ENCODE measurements around the gene TTC21A.
"Not testable (repeated sequence)": the region's sequence is repeated elsewhere in the genome, so short reads cannot be mapped to it uniquely, and the experiment has no call there.

The TTC21A gene

GRCh38 chr3:39150803-39151631 lies 43.5 kb downstream of the TTC21A start:
- peak; percentile 89 for DNase-seq (ENCODE audit: low read depth)

- no peak for DNase-seq (ENCODE audit: low read depth)
These were observed 46.4 kb downstream of the TTC21A start for GRCh38 chr3:39153977-39154279.

DNA sequence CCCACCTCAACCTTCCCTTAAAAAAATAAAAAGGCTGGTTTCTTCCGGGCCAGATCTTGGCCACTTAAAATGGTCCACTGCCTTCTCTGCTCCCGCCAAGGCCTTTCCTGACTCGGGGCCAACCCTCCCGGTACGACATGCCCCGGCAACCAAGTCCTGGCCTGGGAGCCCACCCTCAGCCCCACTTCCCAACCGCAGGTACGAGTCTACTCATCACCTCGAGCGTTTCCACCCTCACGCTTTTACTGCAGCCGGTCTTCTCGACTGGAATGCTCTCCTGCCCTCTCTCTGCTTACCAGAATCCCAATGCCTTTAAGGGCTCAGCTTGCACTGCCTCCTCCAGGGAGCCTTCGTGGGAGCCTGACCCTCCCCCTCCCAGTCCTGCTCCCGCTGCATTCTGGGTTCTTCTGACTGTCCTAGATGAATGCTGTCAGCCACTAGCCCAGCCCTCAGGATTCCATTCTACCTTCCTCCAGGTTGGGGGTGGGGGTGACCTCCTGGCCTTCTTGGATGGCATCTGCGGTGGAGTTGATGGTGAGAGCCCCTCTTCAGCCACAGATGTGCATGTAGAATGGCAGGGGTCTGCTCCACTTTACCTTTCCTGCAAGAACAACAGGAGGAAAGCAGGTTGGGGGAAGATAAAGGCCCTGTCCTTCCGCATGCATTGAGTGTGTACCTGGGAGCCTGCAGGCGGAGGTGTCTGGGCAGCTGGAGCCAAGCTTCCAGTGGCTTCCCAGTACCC lies 47.0 kb downstream of the TTC21A start:
- no peak for DNase-seq (ENCODE audit: low read depth)

DNA sequence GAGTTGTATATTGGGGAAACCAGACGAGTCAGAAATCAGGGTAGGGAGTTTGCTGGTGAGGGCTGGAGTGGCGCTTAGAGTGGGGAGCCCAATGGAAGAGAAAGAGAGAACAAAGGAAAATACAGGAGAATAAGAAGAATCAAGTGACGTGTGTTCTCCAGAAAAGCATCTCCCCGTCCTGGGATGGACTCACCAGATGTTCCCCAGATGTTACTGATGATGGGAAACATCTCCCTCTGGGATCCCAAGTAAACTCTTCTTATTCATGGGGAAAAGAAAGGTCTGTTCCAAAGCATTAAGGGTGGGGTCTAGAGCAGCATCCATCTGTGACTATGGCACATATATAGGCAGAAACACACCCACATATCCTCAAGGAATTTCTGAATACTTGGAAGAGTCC lies 48.9 kb downstream of the TTC21A start:
- DNase-seq (ENCODE audit: low read depth), result no peak

GRCh38 chr3:39157359-39157758 lies 49.9 kb downstream of the TTC21A start:
- no peak for DNase-seq (ENCODE audit: low read depth)

GRCh38 chr3:39158148-39158715 lies 50.8 kb downstream of the TTC21A start:
- DNase-seq (ENCODE audit: low read depth), result no peak

DNA sequence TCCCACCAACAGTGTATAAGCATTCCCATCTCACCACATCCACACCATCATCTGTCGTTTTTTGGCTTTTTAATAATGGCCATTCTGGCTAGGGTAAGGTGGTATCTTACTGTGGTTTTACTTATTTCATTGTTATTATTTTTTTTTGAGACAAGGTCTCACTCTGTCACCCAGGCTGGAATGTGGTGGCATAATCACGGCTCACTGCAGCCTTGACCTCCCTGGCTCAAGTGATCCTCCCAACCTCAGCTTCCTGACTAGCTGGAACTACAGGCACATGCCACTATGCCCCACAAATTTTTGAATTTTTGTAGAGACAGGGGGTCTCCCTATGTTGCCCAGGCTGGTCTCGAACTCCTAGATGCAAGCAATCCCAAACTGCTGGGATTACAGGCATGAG lies 56.9 kb downstream of the TTC21A start:
- no peak for DNase-seq (ENCODE audit: low read depth)

DNA sequence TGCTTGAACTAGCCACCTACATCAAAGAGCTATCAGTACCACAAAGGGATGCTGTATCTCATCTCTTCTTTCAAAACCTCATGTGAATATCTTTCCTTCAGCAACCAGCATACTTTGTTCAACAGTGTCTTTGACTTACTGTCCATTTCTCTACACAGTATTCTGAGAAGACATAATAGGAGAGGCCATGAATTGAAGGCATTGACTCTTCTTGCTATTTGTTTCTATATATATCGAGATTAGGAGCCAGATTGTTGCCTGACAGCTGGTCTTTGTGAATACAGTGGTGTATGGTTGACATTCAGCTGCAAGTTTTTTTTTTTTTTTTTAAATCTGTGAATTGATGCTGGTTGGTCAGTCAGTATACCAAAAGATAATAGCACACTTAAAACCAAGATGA lies 58.0 kb downstream of the TTC21A start:
- no peak for DNase-seq (ENCODE audit: low read depth)

GRCh38 chr3:39166134-39166710 lies 58.7 kb downstream of the TTC21A start:
- peak; percentile 91 for DNase-seq (ENCODE audit: low read depth)

DNA sequence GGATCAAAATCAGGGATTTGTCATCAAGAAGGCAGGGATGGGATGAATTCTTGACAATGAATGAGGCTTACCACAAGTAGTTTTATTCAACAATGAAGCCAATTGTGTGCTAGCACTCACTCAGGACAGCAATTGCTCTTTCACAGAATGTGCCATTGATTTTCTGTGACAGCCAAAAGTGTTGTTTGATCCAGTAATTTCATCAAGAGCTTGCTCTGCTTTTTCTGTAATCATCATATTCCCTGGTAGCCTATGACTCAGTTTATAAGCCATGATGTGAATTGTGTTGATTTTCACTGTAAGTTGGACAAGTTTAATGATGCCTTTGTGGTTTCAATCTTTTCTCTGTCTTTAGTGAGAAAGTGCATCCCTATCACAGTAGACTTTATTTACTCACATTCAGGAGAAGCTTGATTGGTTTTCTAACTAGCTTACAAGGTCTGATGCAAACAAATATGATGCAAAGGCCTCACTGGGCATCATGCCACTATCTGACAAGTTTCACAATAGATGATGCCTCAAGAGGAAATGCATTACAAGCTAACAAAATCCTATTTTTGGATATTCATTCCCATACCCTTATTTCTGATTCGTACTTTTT lies 59.6 kb downstream of the TTC21A start:
- no peak for DNase-seq (ENCODE audit: low read depth)

GRCh38 chr3:39168156-39168780 lies 60.8 kb downstream of the TTC21A start:
- DNase-seq (ENCODE audit: low read depth), result no peak

GRCh38 chr3:39169712-39170111 lies 62.2 kb downstream of the TTC21A start:
- DNase-seq (ENCODE audit: low read depth), result no peak

GRCh38 chr3:39170461-39170860 lies 63.0 kb downstream of the TTC21A start:
- no peak for DNase-seq (ENCODE audit: low read depth)

- DNase-seq (ENCODE audit: low read depth), result not testable (repeated sequence)
These were observed 63.4 kb downstream of the TTC21A start for GRCh38 chr3:39170877-39171276.

GRCh38 chr3:39171860-39172259 lies 64.4 kb downstream of the TTC21A start:
- DNase-seq (ENCODE audit: low read depth), result no peak

GRCh38 chr3:39173318-39174125 lies 66.0 kb downstream of the TTC21A start:
- DNase-seq (ENCODE audit: low read depth), result no peak

GRCh38 chr3:39176025-39176714 lies 68.7 kb downstream of the TTC21A start:
- DNase-seq (ENCODE audit: low read depth), result no peak

GRCh38 chr3:39177708-39178332 lies 70.3 kb downstream of the TTC21A start:
- DNase-seq (ENCODE audit: low read depth), result peak; percentile 76

DNA sequence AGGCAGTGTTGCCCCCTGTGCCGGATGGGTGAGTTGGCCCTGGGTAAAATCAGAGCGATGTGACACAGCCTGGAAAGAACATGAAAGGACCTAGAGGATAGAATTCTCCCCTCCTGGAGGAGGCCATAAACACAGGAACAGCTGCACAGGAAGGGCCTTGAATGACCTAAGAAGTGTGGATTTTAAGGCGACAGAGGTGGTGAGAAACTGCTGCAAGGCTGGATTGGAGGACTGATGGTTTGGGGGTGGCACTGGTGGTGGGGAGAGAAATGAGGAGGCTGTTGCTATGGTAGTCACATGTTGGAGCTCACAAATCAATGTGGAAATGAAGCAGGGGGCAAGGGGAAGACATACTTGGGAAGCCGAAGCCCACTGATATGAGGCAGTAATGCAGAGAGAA lies 71.1 kb downstream of the TTC21A start:
- no peak for DNase-seq (ENCODE audit: low read depth)

- no peak for DNase-seq (ENCODE audit: low read depth)
These were observed 72.7 kb downstream of the TTC21A start for GRCh38 chr3:39180183-39180545.
